GM18907 (cell line): ENCODE data around the gene ACBD7.

Experiments used
- ATAC-seq: cut with Tn5 transposase; IDR thresholded peaks from one replicate; pipeline ENCODE4 v1.9.1; 2021; ENCODE audit warnings: mild to moderate bottlenecking, moderate library complexity; ENCODE audit not compliant: unreplicated experiment

Gene ACBD7

GRCh38 chr10:15092855-15093408 lies 4.4 kb upstream of the ACBD7 start:
- no peak for ATAC-seq

- no peak for ATAC-seq
Measured at GRCh38 chr10:15091418-15091817, 2.8 kb upstream of the ACBD7 start.

- no peak for ATAC-seq
Measured at GRCh38 chr10:15084502-15084922, 4.1 kb downstream of the ACBD7 start.

- no peak for ATAC-seq
Measured at GRCh38 chr10:15083674-15084501, 4.7 kb downstream of the ACBD7 start.

GRCh38 chr10:15075421-15075820 lies 13.2 kb downstream of the ACBD7 start:
- no peak for ATAC-seq

- no peak for ATAC-seq
Measured at GRCh38 chr10:15072358-15072757, 16.2 kb downstream of the ACBD7 start.

- ATAC-seq, result no peak
Measured at GRCh38 chr10:15069230-15069629, 19.3 kb downstream of the ACBD7 start.

GRCh38 chr10:15068802-15069201 lies 19.8 kb downstream of the ACBD7 start:
- no peak for ATAC-seq

- no peak for ATAC-seq
Measured at GRCh38 chr10:15067154-15067553, 21.4 kb downstream of the ACBD7 start.

- no peak for ATAC-seq
Measured at GRCh38 chr10:15060638-15061037, 27.9 kb downstream of the ACBD7 start.

GRCh38 chr10:15059914-15060313 lies 28.7 kb downstream of the ACBD7 start:
- ATAC-seq, result no peak

GRCh38 chr10:15058689-15059088 lies 29.9 kb downstream of the ACBD7 start:
- ATAC-seq, result no peak

- ATAC-seq, result no peak
Measured at GRCh38 chr10:15053061-15053460, 35.5 kb downstream of the ACBD7 start.

- ATAC-seq, result no peak
Measured at GRCh38 chr10:15052121-15052520, 36.5 kb downstream of the ACBD7 start.

- no peak for ATAC-seq
Measured at GRCh38 chr10:15049533-15049932, 39.0 kb downstream of the ACBD7 start.

GRCh38 chr10:15046626-15047025 lies 42.0 kb downstream of the ACBD7 start:
- no peak for ATAC-seq

- ATAC-seq, result no peak
Measured at GRCh38 chr10:15045380-15045779, 43.2 kb downstream of the ACBD7 start.

- no peak for ATAC-seq
Measured at GRCh38 chr10:15043674-15044073, 44.9 kb downstream of the ACBD7 start, which contains the start of gene OLAH. TSS of gene OLAH (plus strand) at chr10:15043943. CDS start at chr10:15047289, 3,346 bp downstream.

- no peak for ATAC-seq
Measured at GRCh38 chr10:15038416-15038815, 50.2 kb downstream of the ACBD7 start.

GRCh38 chr10:15037691-15038090 lies 50.9 kb downstream of the ACBD7 start:
- ATAC-seq, result no peak

GRCh38 chr10:15035385-15036301 lies 52.9 kb downstream of the ACBD7 start:
- no peak for ATAC-seq
